Left lung (tissue), 10 donors: ENCODE measurements around the gene SLC39A9. TPM values are rescaled to one million over a fixed set of nuclear protein-coding genes. Genes with fewer than 3 reads are reported as not detected.

Experiments
- ATAC-seq: fragments of 200-7000 bp; cut with Tn5 transposase; one replicate; pipeline ENCODE4 v1.9.1; 2020; ENCODE audit warnings: moderate library complexity
- DNase-seq, 4 donors: peaks; one replicate each; pipeline ENCODE4 v3.0.0-alpha.2; 2013 to 2020
- H3K27ac ChIP-seq, 2 donors: fragments of 200-600 bp; sonication (generic) in 1 of 2; one replicate each; pipeline versions ENCODE4 v1.5.0 to v1.8.0; 2020 to 2021
- H3K27me3 ChIP-seq, 2 donors: fragments of 200-600 bp; sonication (generic) in 1 of 2; one replicate each; pipeline versions ENCODE4 v1.5.0 to v1.8.0; 2020 to 2021
- H3K36me3 ChIP-seq, 2 donors: fragments of 200-600 bp; sonication (generic) in 1 of 2; one replicate each; pipeline versions ENCODE4 v1.5.0 to v1.8.0; 2020 to 2021
- H3K4me1 ChIP-seq, 2 donors: fragments of 200-600 bp; one replicate each; pipeline ENCODE4 v1.8.0; 2021
- H3K4me3 ChIP-seq, 2 donors: fragments of 200-600 bp; sonication (generic) in 1 of 2; one replicate each; pipeline versions ENCODE4 v1.5.0 to v1.8.0; 2020 to 2021; ENCODE audit warnings: mild to moderate bottlenecking in 1 of 2
- H3K9me3 ChIP-seq, 2 donors: fragments of 200-600 bp; sonication (generic) in 1 of 2; one replicate each; pipeline versions ENCODE4 v1.5.0 to v1.8.0; 2020 to 2021
- intact Hi-C, 2 donors: fragments of 100-400 bp; cut with DNase I; formaldehyde crosslinking; loops; one replicate each; pipeline versions ENCODE4 v1.11.2 to v1.14.2; 2022
- polyA plus RNA-seq, 6 donors: library from polyadenylated mRNA; unstranded; fragments of 120-200 nt; gene quantifications; one replicate each; pipeline ENCODE4 v1.2.1, GENCODE V29; 2013; ENCODE audit not compliant: insufficient read length in 6 of 6
- total RNA-seq, 2 donors: library from RNA; stranded (reverse); fragmentation: NEBNext Ultra II Directional; extraction: Animal tissue kit (Norgen Biotek cat#: 25700); gene quantifications; one replicate each; pipeline ENCODE4 v1.2.1, GENCODE V29; 2021
- TF ChIP-seq, protein P1 (sequence below), 2 donors: fragments of 200-600 bp; sonication (generic) in 1 of 2; IDR thresholded peaks; one replicate each; pipeline versions ENCODE4 v1.5.0 to v1.8.0; 2021; ENCODE audit warnings: antibody characterized with exemption in 2 of 2
- donor health status: DM: no; HTN: yes; CAD: no.
- donor health status: DM: no; HTN: no; CAD: no.

Gene SLC39A9
- total and polyA plus RNA-seq, 8 donors, result 61.6 to 75.8 (median 68.3) TPM

- Histone ChIP-seq H3K27me3 (no peaks in the 10 kb centered on the region), H3K4me3 (no peak overlapping the region), H3K9me3 (no peaks in the 10 kb centered on the region), H3K36me3 (no peaks in the 10 kb centered on the region), H3K27ac (no peak overlapping the region), H3K4me1 (no peaks in the 10 kb centered on the region)
- TF ChIP-seq, protein P1, sequence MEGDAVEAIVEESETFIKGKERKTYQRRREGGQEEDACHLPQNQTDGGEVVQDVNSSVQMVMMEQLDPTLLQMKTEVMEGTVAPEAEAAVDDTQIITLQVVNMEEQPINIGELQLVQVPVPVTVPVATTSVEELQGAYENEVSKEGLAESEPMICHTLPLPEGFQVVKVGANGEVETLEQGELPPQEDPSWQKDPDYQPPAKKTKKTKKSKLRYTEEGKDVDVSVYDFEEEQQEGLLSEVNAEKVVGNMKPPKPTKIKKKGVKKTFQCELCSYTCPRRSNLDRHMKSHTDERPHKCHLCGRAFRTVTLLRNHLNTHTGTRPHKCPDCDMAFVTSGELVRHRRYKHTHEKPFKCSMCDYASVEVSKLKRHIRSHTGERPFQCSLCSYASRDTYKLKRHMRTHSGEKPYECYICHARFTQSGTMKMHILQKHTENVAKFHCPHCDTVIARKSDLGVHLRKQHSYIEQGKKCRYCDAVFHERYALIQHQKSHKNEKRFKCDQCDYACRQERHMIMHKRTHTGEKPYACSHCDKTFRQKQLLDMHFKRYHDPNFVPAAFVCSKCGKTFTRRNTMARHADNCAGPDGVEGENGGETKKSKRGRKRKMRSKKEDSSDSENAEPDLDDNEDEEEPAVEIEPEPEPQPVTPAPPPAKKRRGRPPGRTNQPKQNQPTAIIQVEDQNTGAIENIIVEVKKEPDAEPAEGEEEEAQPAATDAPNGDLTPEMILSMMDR (IDR thresholded peaks at IDR 0.05), result no peak
- intact Hi-C loops, result no loop called here
- DNase-seq (no peak), ATAC-seq (peak; percentile 82)
Measured at GRCh38 chr14:69505338-69506240, 107.1 kb downstream of the SLC39A9 start.

- Histone ChIP-seq H3K4me3 (no peak overlapping the region), H3K27me3 (no peaks in the 10 kb centered on the region), H3K4me1 (no peaks in the 10 kb centered on the region), H3K9me3 (no peaks in the 10 kb centered on the region), H3K27ac (no peak overlapping the region), H3K36me3 (no peaks in the 10 kb centered on the region)
- TF ChIP-seq, protein P1 (IDR thresholded peaks at IDR 0.05), result no peak
- ATAC-seq (peak; percentile 62), DNase-seq (no peak)
- intact Hi-C loops, result no loop called here
Measured at GRCh38 chr14:69506241-69506595, 107.7 kb downstream of the SLC39A9 start.

Other genes starting within 250 kb of the SLC39A9 start
- 10 to 100 TPM; 45.9 to 46.9 TPM for gene DCAF5, start 245.6 kb upstream of the SLC39A9 start, total RNA-seq
- 10 to 100 TPM; 55.5 to 66.9 (median 59.8) TPM for gene DCAF5, start 245.6 kb upstream of the SLC39A9 start, polyA plus RNA-seq
- 10 to 100 TPM; 24.0 to 25.4 TPM for gene EXD2, start 207.2 kb upstream of the SLC39A9 start, total RNA-seq
- gene EXD2, start 207.2 kb upstream of the SLC39A9 start, polyA plus RNA-seq, result 10 to 100 TPM; 29.1 to 39.0 (median 32.8) TPM
- 1 to 10 TPM; 2.4 to 3.0 TPM for gene GALNT16, start 138.5 kb upstream of the SLC39A9 start, total RNA-seq
- gene GALNT16, start 138.5 kb upstream of the SLC39A9 start, polyA plus RNA-seq, result 1 to 10 TPM; 2.8 to 5.0 (median 3.8) TPM
- gene ERH, start 393 bp upstream of the SLC39A9 start, total RNA-seq, result 100 to 1,000 TPM; 134 to 158 TPM
- 100 to 1,000 TPM; 265 to 309 (median 288) TPM for gene ERH, start 393 bp upstream of the SLC39A9 start, polyA plus RNA-seq
- under 1 TPM; 0.16 to 0.61 TPM for gene PLEKHD1, start 86.0 kb downstream of the SLC39A9 start, total RNA-seq
- gene PLEKHD1, start 86.0 kb downstream of the SLC39A9 start, polyA plus RNA-seq, result under 1 TPM; 0.11 to 0.40 (median 0.18) TPM
- gene CCDC177, start 176.2 kb downstream of the SLC39A9 start, total RNA-seq, result not detected
- gene CCDC177, start 176.2 kb downstream of the SLC39A9 start, polyA plus RNA-seq, result under 1 TPM in 2 of 6 donors, not detected in 4; 0.04 to 0.05 TPM
- gene SUSD6, start 212.9 kb downstream of the SLC39A9 start, total RNA-seq, result 10 to 100 TPM; 63.8 to 77.4 TPM
- 10 to 100 TPM; 27.7 to 33.9 (median 29.6) TPM for gene SUSD6, start 212.9 kb downstream of the SLC39A9 start, polyA plus RNA-seq